CD1c-positive myeloid dendritic cell (primary cell): ENCODE data around the gene OSBPL5.

Experiments
- DNase-seq: peaks from one replicate; pipeline ENCODE4 v3.0.0-alpha.2; 2016; ENCODE audit errors: extremely low spot score

The OSBPL5 gene

GRCh38 chr11:3198815-3199214, 33.7 kb upstream of the OSBPL5 start:
- DNase-seq = no peak

DNA sequence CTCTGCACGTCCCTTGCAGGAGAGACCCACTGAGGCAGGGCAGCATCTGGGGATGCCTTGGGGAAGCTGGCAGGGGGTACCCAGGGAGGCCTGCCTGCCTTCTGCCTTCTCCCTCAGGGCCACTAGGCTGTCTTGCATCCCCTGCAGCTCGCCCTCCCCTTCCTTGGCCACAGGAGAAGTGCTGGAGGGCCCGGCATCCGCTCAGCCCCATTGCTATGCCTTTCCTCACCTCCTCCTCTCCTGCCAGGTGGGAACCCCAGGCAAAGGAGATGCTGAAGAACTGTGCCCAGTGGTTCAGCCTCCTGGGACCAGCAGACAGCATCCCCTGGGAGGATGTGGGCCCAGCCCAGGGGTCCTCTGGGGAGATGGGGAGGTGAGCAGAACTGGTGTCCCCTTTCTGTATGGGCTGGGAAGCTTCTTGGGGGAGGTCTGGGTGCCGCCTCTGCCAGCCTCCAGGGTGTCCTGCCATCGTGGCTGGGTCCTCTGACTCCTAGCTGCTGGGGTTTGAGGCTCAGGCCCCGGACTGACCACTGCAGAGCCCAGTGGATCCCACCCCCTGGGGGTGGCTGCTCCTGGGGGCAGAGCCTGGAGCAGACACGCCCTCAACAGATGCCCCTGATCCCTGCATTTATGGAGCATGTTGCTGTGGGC, 32.9 kb upstream of the OSBPL5 start:
- no peak for DNase-seq

DNA sequence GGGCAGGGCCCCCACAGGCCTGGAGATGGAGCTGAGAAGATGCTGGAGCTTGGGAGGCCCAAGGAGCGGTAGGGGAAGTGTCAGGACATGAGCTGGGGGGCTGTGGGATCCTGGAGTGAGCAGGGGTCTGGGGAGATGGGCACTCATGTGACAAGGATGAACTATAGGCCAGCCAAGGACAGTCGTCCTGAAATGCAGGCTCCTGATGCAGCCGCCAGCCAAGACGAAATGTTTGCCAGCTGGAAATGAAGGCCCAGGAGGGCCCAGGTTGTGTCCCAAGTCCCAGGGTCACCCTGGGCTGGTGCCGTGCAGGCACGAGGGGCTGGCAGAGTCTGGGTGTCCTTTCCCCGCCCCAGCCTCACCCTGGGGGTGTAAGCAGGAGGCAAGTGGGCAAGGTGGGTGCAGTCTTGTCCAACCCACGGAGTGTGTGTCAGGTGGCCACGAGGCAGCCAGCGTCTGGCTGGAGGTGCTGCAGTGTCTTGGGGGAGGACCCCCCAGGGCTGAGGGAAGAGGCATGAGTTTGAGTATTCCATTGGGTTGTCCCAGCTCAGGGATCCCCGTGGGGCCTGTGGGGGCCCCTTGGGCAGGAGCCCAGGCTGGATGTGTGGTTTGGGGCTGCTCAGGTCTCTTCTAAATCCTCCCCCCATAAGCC, 32.1 kb upstream of the OSBPL5 start:
- no peak for DNase-seq

DNA sequence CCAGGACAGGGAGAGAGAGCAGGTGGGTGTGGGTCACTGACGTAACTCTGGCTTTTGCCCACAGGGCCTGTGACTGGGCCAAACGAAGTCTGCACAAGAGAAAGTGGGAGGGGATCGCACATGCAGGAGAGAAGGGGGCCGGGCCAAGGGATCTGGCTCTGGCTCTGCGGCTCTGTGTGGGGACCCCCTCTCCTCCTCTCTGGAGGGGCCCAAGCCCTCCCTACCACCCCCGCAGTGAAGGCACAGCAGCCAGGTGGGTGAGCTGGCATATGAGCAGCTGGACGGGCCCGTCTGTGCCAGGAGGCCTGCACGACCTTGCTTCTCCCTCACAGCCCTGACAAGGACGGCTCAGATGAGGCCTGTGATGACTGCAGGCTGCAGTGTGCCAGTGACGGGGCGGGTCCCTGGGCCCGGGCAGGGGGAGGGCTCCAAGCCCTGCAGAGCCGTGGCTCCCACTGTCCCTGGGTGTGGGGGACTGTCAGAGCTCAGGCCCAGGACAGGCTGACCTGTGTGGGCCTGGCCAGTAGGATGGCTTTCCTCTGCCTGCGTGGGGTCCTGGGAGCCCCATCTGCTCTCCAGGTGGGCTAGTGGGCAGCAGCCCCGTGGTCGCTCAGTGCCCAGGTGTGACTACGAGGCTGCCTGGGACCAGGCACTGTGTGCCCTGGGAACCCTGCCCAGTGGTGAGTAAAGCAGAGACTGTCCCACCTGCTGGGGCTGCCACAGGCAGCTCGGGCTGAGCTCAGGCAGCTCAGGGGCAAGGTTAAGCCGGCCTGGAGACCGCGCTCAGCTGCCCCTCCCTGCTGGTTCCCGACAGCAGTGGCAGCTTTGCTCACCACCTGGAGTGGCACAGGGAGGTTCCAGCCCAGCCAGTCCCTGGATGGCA, 31.3 kb upstream of the OSBPL5 start:
- no peak for DNase-seq

DNA sequence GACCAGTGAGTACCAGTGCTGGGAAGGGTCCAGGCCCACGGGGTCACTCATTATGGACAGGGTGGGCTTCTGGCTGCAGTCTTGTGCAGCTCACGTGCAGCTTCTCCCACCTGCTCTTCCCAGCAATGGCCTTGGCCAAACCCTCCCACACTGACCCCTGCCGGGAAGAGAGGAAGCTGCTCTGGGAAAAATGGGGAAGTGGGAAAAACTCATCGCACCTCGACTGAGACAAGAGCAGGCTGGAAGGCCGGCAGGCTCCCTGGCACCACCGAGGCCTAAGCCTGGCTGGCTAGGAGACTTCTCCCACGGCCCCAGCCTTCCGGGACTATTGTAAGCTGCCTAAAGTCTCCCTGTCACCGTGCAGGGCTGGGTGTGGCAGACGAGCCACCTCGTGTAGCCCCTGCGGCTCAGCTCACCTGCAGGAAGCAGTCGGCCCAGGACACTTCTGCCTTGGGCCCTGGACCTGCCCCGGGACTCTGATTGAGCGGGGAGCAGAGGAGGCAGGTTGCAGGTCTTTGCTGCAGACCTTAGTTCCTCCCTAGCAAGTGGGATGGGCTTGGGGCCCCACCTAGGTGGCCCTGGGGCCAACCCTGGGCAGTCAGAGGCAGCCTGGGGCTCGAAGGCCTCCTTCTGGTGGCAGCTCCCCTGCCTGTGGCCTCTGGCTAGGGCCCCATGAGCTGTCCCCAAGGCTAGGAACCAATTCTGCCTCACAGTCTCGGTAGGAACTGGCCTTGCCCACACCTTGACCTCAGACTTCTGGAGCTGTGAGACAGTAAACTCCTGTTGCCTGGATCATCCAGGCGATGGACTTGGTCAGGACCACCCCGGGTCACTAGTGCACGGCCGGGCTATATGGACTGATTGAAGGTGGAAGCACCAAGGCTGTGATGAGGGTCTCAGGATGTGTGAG, 30.4 kb upstream of the OSBPL5 start:
- DNase-seq = peak; percentile 70

DNA sequence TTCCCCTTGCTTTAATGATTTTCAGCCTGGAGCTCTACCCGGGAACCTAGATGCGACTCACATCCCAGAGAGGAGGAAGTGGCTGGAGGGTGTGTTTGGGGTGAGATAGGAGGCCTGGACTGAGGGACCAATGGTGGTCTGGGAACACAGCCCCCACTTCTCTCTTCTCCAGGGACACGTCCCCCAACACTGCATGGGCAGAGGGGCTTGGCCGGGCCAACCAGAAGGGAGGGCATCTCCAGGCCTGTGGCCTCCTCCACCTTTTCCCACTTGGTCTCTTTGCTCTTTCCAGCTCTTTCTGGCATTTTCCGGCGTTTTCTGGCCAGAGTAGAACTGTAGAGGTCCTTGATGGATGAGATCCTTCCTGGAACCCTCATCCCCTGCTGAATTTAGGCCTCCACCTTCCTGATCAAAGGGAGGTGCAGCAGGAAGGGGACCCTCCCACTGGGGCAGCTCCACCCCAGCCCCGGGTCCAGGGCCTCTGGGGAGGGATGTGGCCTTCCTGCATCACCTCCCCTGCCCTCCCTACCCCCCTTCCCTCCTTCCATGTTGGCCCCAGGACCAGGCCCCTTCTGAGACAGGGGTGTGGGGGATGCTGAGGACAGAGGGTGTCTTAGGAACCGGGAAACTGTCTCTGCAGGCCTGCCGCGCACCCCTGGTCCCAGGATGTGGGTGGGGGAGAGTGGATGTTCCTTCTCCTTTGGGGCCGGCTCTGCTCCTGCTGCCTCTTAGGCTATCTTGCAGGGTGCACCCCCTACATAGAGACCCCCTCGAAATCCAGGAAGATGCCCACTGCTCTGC, 29.1 kb upstream of the OSBPL5 start:
- no peak for DNase-seq

DNA sequence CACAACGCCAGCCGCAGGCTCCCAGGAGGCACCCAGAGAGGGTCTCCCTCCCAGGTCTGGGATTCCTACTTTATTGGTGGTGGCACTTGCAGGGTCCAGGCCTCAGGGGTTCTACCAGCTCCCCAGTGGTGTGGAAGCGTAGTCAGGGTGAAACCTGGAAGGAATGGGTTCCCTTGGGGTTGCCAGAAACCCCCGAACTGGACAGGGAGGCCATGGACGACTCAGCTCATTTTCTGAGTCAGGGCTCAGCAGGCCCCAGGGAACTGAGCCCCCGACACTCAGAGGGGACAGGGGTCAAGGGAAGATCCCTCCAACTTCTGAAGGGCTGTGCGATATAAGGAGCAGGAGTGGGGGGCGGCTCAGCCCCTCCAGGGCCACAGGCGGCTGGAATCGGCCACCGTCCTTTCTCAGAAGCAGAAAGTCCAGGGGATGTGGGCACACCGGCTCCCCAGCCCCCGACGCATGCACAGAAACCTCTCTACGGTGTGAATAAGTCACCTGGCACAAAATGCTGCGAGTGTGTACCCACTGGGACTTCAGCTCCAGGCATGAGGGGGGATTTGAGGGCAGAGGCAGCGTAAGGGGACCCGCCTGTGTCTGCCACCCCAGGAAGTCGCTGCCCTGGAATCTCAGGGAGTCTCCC, 28.4 kb upstream of the OSBPL5 start:
- no peak for DNase-seq

GRCh38 chr11:3192511-3193372, 27.6 kb upstream of the OSBPL5 start:
- no peak for DNase-seq

DNA sequence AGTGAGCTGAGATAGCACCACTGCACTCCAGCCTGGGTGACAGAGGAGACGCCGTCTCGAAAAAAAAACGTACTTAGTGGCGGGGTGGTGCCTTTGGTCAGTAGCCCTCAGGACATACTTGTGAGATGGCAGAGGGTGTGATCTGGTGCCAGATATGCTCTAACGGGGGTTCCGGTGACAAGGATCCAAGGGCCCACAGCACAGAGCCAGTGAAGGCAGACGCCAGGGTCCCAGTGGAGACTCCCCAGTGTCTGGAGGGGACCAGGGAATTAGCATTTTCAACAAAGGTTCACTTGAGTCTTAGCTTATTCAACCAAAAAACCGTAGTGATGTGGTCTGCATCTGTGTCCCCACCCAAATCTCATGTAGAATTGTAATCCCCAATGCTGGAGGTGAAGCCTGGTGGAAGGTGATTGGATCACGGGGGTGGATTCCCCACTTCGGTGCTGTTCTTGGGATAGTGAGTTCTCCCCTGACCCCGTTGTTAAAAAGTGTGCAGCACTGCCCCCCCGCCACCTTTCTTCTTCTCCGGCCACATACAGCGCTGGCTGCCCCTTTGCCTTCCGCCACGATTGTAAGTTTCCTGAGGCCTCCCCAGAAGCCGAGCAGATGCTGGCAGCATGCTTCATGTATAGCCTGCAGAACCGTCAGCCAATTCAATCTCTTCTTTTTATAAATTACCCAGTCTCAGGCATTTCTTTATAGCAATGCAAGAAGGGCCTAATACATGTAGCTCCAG, 26.6 kb upstream of the OSBPL5 start:
- no peak for DNase-seq

DNA sequence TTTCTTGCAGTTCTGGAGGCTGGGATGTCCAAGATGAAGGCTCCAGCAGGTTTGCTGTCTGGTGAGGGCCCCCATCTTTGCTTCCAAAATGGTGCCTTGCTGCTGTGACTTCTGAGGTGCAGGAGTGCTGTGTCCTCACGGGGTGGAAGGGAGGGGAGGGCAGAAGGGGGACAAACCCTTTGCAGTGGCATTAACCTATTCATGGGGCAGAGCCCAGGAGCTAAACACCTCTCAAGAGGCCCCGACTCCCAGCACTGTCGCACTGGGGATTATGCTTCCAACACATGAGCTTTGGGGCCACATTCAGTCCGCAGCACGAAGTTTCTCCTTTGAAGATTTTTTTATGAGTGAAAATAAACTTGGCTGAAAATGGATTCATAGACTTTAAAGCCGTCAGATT, 25.5 kb upstream of the OSBPL5 start:
- DNase-seq = no peak

GRCh38 chr11:3189886-3190583, 24.9 kb upstream of the OSBPL5 start:
- DNase-seq = no peak

- no peak for DNase-seq
These were observed 24.2 kb upstream of the OSBPL5 start for GRCh38 chr11:3189196-3189843.

- DNase-seq = no peak
These were observed 23.5 kb upstream of the OSBPL5 start for GRCh38 chr11:3188496-3189195.

DNA sequence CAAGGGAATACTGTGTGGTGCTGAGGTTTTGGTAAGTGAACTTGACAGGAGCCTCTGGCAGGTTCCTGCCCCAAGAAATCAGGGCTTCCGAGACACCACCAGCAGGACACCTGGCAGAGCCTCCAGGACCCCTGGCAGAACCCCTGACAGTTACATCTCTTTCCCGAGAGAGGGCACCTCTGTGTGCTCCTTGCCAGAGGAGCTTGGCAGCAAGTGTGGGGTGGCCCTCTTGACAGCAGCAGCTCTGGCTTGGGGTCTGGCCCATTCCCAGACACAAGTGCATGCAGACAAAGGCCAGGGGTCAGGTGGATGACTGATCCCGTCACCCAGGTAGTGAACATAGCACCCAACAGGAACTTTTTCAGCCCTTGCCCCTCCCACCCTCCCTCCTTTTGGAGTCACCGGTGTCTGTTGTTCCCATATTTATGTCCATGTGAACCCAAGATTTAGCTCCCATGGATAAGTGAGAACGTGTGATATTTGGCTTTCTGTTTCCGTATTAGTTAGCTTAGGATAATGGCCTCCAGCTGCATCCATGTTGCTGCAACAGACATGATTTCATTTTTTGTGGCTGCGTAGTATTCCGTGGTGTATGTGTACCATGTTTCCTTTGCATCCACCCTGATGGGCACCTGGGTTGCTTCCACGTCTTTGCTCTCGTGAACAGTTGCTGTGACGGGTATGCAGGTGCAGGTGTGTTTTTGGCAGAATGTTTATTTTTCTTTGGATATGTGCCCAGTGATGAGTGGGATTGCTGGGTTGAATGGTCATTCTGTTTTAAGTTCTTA, 21.2 kb upstream of the OSBPL5 start:
- no peak for DNase-seq

DNA sequence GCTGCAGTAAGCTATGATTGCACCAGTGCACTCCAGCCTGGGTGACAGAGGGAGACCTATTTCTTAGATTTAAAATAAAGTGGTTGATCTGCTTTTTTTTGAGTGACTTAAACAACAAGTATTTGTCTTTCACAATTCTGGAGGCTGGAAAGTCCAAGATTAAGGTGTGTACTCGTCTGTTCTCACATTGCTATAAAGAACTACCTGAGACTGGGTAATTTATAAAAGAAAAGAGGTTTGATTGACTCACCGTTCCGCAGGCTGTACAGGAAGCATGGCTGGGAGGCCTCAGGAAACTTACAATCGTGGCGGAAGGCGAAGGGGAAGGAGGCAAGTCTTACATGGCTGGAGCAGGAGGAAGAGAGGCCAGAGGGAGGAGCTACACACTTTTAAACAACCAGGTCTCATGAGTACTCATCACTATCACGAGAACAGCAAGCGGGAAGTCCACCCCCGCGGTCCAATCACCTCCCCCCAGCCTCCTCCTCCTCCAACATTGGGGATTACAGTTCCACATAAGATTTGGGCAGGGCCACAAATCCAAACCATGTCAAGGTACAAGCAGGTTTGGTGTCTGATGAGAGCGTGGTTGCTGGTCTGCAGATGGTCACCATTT, 19.7 kb upstream of the OSBPL5 start:
- peak; percentile 8 for DNase-seq

- no peak for DNase-seq
These were observed 18.4 kb upstream of the OSBPL5 start for GRCh38 chr11:3183523-3183922.
